Mesodermal cell (in vitro differentiated cells): Measurements from ENCODE around the gene EGFR.

Experiments
- H3K27ac ChIP-seq: 2 replicates; pipeline ENCODE4 v1.7.0; 2013; ENCODE audit warnings: mild to moderate bottlenecking, low read depth, low read length, moderate library complexity; ENCODE audit not compliant: severe bottlenecking
- H3K36me3 ChIP-seq: 2 replicates; pipeline ENCODE4 v1.7.1; 2013; ENCODE audit warnings: mild to moderate bottlenecking, low read length, moderate library complexity; ENCODE audit not compliant: control insufficient read depth, insufficient read depth
- H3K4me1 ChIP-seq: one replicate; pipeline ENCODE4 v1.7.1; 2013; ENCODE audit warnings: mild to moderate bottlenecking, low read length; ENCODE audit not compliant: insufficient read depth, control insufficient read depth, poor library complexity, severe bottlenecking
- H3K4me3 ChIP-seq: 2 replicates; pipeline ENCODE4 v1.7.0; 2013; ENCODE audit warnings: low read length, control low read depth, mild to moderate bottlenecking; ENCODE audit not compliant: insufficient read depth, poor library complexity, severe bottlenecking; ENCODE audit errors: extremely low read depth
- H3K9me3 ChIP-seq: 2 replicates; pipeline ENCODE4 v1.7.1; 2013; ENCODE audit warnings: mild to moderate bottlenecking, low read length, moderate library complexity; ENCODE audit not compliant: control insufficient read depth
- WGBS, 2 experiments: methylation state at CpG; one replicate each; pipeline ENCODE4 v1.1.5; 2013; ENCODE audit warnings: missing lambda C conversion rate in 2 of 2; ENCODE audit not compliant: insufficient coverage in 2 of 2; 5-methylcytosine and 5-hydroxymethylcytosine counted together

Gene EGFR

GRCh38 chr7:55134786-55135185, 116.0 kb downstream of the EGFR start:
- 93 to 100% methylated on average over 2 of the region's 2 CpGs for WGBS, 2 experiments
- no peaks in the 10 kb centered on the region for H3K9me3 ChIP-seq
- H3K4me3 ChIP-seq, result no peak overlapping the region
- no peaks in the 10 kb centered on the region for H3K36me3 ChIP-seq
- no peak overlapping the region for H3K27ac ChIP-seq
- peaks cover 43% of the 10 kb centered on the region for H3K4me1 ChIP-seq

- H3K27ac ChIP-seq, result no peak overlapping the region
- no peaks in the 10 kb centered on the region for H3K9me3 ChIP-seq
- peaks cover 37% of the 10 kb centered on the region for H3K4me1 ChIP-seq
- no peak overlapping the region for H3K4me3 ChIP-seq
- H3K36me3 ChIP-seq, result no peaks in the 10 kb centered on the region
Observed at GRCh38 chr7:55135462-55135861, 116.6 kb downstream of the EGFR start.

- WGBS, 2 experiments, result 100% methylated on average over 1 of the region's 2 CpGs
- Histone ChIP-seq H3K27ac (no peak overlapping the region), H3K36me3 (peaks cover 14% of the 10 kb centered on the region)
Observed at GRCh38 chr7:55138663-55139062, 119.8 kb downstream of the EGFR start.

GRCh38 chr7:55140221-55140940, 121.6 kb downstream of the EGFR start:
- no peak overlapping the region for H3K4me3 ChIP-seq
- H3K36me3 ChIP-seq, result peaks cover 15% of the 10 kb centered on the region
- H3K27ac ChIP-seq, result no peak overlapping the region
- H3K9me3 ChIP-seq, result no peaks in the 10 kb centered on the region
- 76 to 95% methylated on average over 5 to 7 of the region's 8 CpGs for WGBS, 2 experiments
- H3K4me1 ChIP-seq, result no peaks in the 10 kb centered on the region

More at GRCh38 chr7:55138663-55139062, 119.8 kb downstream of the EGFR start:
- Histone ChIP-seq H3K9me3 (no peaks in the 10 kb centered on the region), H3K4me3 (no peak overlapping the region), H3K4me1 (peaks cover 5% of the 10 kb centered on the region)

GRCh38 chr7:55140941-55141278, 122.1 kb downstream of the EGFR start:
- H3K27ac ChIP-seq, result no peak overlapping the region
- H3K4me1 ChIP-seq, result no peaks in the 10 kb centered on the region
- no peak overlapping the region for H3K4me3 ChIP-seq
- peaks cover 15% of the 10 kb centered on the region for H3K36me3 ChIP-seq
- no peaks in the 10 kb centered on the region for H3K9me3 ChIP-seq

- Histone ChIP-seq H3K4me1 (no peaks in the 10 kb centered on the region), H3K4me3 (no peak overlapping the region), H3K36me3 (peaks cover 22% of the 10 kb centered on the region), H3K27ac (no peak overlapping the region), H3K9me3 (no peaks in the 10 kb centered on the region)
- WGBS, 2 experiments, result 95 to 96% methylated on average over 12 of the region's 13 CpGs
Observed at GRCh38 chr7:55142919-55143600, 124.2 kb downstream of the EGFR start.

GRCh38 chr7:55144333-55145317, 125.8 kb downstream of the EGFR start:
- Histone ChIP-seq H3K36me3 (peaks cover 22% of the 10 kb centered on the region), H3K4me3 (no peak overlapping the region), H3K9me3 (no peaks in the 10 kb centered on the region), H3K27ac (no peak overlapping the region), H3K4me1 (no peaks in the 10 kb centered on the region)
- 88% methylated on average over 22 to 23 of the region's 25 CpGs for WGBS, 2 experiments

- 94 to 100% methylated on average over 2 to 4 of the region's 4 CpGs for WGBS, 2 experiments
- no peaks in the 10 kb centered on the region for H3K4me1 ChIP-seq
- H3K36me3 ChIP-seq, result peaks cover 22% of the 10 kb centered on the region
- no peak overlapping the region for H3K27ac ChIP-seq
- H3K9me3 ChIP-seq, result no peaks in the 10 kb centered on the region
- no peak overlapping the region for H3K4me3 ChIP-seq
Observed at GRCh38 chr7:55145606-55146005, 126.8 kb downstream of the EGFR start.

GRCh38 chr7:55147101-55147500, 128.3 kb downstream of the EGFR start:
- WGBS, 2 experiments, result 96 to 100% methylated on average over 5 to 8 of the region's 8 CpGs
- Histone ChIP-seq H3K4me3 (no peak overlapping the region), H3K36me3 (peaks cover 26% of the 10 kb centered on the region), H3K27ac (no peak overlapping the region), H3K4me1 (no peaks in the 10 kb centered on the region), H3K9me3 (no peaks in the 10 kb centered on the region)

- H3K9me3 ChIP-seq, result no peaks in the 10 kb centered on the region
- no peak overlapping the region for H3K4me3 ChIP-seq
- H3K27ac ChIP-seq, result no peak overlapping the region
- WGBS, 2 experiments, result 89% methylated on average over 1 of the region's 2 CpGs; no CpG with 5 or more reads in 1 of the 2 experiments
- peaks cover 22% of the 10 kb centered on the region for H3K36me3 ChIP-seq
- H3K4me1 ChIP-seq, result peaks cover 5% of the 10 kb centered on the region
Observed at GRCh38 chr7:55147736-55148135, 128.9 kb downstream of the EGFR start.
